Endothelial cell of hepatic sinusoid (primary cell): ENCODE measurements around the gene CHURC1.

Experiments
- in situ Hi-C: cut with HindIII; loops from 2 replicates; pipeline ENCODE4 v1.10.0; 2017; ENCODE audit warnings: low sequenced_read_pairs

CHURC1 gene

GRCh38 chr14:64937821-64938193, 23.6 kb downstream of the CHURC1 start:
- in situ Hi-C loops: no loop called here

DNA sequence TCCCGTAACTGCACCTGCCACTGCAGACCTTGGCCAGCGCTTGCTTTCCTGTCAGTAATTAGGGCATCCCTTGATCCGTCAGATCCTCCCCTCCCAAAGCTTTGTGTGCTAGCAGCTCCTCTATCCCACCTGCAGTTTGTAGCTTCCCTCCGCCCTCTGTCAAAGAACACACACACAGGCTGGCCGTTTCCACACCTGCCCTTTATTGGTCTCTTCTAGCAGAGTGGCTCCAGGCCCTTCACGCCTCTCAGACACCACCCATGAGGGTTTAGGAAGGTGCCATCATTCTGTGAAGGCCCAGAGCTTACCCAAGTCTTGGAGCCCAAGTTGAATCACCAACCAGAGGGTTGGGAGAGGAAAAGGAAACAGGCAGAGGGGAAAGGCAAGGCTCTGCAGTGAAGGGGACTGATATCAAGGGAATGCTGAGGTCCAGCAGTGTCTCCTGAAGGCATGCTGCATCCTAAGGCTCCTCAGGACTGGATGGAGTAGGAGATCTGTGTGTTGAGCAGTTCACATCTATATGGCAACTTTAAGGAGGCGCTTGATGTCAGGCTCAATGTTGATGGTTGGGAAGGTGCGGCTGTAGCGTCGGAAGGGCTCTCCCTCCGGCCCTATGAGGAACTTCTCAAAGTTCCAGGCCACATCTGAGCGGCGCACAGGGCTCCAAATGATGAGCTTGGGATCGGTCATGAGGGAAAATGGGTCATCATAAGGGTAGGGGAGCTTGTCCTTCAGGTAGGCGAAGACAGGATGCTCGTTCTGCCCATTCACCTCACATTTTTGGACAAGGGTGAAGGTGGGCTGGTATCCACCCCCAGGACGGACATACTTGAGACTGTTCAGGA, 24.9 kb downstream of the CHURC1 start:
- in situ Hi-C loops: no loop called here

- in situ Hi-C loops: no loop called here
These were observed 25.5 kb downstream of the CHURC1 start for GRCh38 chr14:64939817-64940190.

DNA sequence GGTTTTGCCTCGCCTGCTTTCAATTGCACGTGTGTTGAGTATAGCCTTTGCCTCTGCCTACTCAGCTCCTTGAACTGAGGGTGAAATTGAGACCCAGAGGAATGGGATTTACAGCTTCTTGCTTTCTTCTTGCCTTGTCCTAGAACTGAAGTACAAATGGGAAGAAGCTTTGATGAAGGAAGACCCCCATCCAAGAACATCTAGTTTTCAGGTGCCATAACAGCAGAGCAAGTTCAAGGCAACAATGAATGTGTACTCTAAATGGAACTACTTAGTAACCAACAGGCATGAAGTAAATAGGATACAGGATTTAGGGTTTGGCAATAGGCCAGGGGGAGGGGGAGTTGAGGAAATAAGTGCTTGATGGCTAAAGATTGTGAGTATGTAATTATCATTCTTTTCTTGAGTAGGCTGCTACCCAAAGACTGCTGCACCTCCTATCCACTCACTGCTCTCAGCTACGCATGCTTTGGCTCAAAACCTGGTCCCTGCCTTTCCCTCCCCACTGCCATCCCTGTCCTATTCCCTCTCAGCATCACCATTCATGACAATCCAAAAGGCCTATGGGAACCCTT, 26.2 kb downstream of the CHURC1 start:
- in situ Hi-C loops: no loop called here

DNA sequence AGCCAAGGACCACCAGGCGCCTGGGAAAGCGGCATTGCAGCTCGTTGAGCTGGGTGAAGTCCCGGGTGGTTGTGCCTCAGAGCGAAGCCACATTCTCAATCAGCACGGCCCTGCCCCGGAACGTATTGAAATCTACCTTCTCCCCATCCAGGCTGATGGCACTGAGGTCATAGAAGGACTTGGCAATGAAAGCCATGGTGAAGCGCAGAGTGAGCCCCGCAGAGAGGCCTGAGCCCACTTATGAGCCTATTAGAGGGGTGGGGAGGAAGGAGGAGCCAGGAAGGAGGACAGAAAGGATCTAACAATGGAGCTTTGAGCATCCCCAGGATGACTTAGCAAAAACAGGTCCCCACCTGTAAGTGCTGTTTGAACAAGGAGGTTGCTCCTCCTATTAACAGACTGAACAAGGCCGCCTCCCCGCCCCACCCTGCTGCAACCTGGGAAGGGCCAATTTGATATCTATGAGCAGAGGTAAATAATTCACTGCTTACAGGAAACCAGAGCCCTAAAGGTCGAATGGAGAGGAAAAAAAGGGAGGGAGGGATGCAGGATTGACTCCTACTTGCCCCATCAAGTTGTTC, 28.4 kb downstream of the CHURC1 start, which contains the start of gene GPX2:
GPX2 (minus strand) TSS at position 215 of the 581 bp plus-strand sequence; CDS start at position 196, 19 bp downstream.
- in situ Hi-C loops: no loop called here

DNA sequence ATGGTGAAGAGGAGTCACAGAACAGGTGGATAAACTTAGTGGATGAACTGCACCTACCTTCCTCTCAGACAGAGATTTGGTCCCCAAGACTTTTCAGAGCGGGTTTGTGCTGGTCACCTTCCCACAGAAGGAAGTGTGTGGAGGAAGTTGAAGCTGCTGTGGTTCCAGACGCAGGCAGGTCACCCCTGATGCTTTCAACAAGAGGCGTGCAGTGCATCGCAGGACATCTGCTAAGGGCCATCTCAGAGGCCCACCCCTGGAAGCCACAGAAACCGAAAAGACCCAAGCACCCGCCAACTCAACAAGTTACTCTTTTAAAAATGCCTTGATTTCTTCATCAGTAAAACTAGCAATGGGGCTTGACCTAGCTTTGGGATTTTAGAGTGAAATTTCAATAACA, 29.3 kb downstream of the CHURC1 start:
- in situ Hi-C loops: no loop called here

DNA sequence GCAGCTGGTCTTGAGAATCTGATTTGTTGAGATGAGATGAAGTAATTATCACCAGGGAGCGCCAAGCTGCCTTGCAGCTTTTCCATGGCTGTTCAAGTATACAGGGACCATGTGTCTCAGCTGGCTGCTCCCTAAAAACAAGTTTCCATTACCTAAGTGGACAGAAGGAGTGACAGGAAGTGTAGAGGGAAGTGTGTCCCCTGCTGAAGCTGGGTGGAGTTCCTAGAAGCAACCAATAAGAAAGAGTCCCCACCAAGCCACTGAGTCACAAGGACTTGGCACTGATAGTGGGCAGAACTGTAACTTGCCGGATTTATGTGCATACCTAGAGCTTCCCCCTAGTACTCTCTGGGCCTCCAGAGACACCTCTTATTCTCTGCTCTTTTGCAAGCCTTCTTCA, 29.8 kb downstream of the CHURC1 start:
- in situ Hi-C loops: no loop called here

DNA sequence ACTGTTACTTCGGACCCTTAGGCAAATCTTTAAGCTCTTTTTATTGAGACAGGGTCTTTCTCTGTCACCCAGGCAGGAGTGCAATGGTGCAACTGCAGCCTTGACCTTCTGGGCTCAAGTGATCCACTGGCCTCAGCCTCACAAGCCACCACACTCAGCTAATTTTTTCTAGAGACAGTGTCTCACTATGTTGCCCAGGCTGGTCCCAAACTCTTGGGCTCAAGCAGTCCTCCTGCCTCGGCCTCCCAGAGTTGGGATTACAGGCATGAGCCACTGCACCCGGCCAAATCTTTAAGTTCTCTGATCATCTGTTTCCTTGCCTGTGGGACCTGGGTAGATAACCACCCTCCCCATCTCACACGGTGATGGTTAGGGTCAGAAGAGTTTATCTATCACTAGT, 30.6 kb downstream of the CHURC1 start:
- in situ Hi-C loops: no loop called here

GRCh38 chr14:64945431-64946178, 31.4 kb downstream of the CHURC1 start:
- in situ Hi-C loops: no loop called here

GRCh38 chr14:64946310-64947045, 32.2 kb downstream of the CHURC1 start:
- in situ Hi-C loops: no loop called here

- in situ Hi-C loops: no loop called here
These were observed 33.7 kb downstream of the CHURC1 start for GRCh38 chr14:64947710-64948611.

DNA sequence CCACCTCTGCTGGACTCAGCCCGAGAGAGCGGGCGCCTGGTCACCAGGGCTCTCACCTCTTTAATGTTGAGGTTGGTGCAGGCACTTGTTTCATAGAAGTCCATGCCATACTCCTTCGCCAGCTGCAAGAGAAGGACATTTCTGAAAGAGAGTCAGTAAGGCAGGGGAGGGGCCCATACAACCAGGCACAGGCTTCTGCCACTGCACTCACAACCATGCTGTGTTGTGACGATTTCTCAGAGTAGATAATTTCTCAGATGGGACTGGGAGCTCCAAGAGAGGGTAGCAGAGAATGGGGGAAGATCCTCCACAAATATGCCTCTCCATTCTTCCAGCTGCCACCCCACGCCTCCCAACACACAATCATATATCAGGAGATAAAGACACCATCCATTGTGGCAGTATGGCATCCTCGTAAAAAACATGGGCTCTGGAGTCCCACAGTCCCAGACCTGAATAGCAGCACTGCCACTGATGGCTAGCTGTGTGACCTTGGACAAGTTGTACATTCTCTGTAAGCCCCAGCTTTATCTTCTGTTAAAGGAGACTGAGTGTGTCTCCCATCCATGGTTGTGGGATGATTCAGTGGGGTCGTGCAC, 34.5 kb downstream of the CHURC1 start:
- in situ Hi-C loops: no loop called here

DNA sequence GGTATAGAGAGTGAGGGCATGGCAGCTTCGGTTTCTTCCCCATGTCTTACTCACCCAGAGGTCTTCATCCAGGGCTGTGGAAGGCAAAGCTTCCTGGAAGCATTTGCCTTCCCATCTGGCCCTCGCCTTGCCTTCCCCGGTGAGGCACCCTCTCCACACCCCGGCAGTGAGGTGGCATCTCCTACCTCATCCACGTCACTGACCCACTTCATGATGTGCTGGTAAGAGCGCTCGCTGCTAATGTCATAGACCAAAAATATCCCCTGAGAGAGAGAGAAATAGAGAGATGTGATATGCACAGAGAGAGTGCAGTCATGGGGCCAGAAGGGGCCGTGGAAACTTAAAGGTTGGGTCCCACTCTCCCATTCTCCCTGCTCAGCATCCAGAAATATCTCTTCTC, 36.6 kb downstream of the CHURC1 start:
- in situ Hi-C loops: loop anchor here (10.0 kb wide), 1 partner anchor 94 kb away; no protein-coding TSS in a partner anchor

DNA sequence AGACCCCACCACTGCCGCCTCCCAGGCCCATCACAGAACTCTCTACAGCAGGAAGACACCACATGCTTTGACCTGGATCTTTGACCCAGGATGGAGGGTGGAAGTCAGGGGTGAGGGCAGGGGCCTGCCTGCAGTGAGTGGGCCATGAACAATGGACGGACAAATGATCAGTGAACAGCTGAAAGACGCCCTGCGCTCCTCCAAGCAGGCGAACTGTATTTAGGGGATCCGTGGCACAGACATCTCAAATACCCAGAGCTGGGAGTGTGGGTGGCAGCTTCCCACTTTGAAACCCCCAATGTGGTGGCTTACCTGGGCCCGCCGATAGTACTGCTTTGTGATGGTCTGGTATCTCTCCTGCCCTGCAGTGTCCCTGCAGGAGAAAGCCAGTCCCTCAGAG, 37.0 kb downstream of the CHURC1 start:
- in situ Hi-C loops: loop anchor here (10.0 kb wide), 1 partner anchor 94 kb away; no protein-coding TSS in a partner anchor

DNA sequence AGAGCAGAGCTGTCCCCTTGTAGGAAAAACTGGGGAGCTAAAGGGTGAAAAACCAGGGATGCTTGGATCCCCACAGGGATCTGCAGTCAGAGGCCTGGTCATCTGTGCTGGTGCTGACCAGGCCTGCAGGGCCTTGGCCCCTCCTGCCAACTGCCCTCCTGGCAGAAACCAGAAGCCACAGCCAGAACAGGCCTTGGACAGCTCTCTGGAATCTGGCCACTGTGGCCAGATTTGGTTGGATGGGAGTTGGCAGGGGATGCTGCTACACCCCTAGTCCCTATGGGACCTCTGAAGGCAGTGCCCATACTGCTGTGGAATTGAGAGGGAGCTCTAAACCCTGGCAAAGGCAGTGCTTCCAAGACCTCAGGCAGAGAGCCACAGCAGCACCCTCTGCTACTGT, 37.5 kb downstream of the CHURC1 start:
- in situ Hi-C loops: loop anchor here (10.0 kb wide), 1 partner anchor 93 kb away; no protein-coding TSS in a partner anchor

DNA sequence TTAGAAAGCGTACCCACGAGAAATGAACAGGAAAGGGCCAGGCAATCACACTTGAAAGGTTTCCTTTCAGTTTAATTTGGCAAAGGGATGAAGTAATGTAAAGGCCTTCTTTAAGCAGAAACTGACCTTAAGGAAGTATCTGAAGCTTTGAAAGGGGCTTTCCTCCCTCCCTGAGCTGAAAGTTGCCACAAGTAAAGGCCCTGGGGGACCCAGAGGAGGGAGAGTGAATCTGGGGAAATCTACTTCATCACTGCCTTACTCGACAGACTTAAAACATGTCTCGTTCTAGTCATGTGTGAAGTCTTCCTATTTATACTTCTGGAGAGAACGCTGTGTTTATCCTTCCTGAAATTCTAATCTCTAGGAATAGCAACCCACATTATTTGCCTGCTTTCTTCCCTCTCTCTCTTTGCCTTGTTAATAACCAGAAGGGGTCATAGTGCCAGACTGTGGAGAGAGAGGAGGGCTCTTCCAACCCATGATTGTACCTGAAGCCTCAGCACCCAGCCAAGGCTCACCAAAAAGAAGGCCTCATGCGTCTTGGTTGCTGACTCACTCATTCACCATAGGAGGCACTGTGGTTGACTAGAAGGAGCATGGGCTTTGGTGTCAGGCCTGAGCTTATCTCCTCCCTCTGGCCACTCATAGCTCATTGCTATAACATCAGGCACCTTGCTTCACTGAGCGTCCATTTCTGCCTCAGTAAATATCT, 38.5 kb downstream of the CHURC1 start:
- in situ Hi-C loops: loop anchor here (10.0 kb wide), 1 partner anchor 92 kb away; no protein-coding TSS in a partner anchor

DNA sequence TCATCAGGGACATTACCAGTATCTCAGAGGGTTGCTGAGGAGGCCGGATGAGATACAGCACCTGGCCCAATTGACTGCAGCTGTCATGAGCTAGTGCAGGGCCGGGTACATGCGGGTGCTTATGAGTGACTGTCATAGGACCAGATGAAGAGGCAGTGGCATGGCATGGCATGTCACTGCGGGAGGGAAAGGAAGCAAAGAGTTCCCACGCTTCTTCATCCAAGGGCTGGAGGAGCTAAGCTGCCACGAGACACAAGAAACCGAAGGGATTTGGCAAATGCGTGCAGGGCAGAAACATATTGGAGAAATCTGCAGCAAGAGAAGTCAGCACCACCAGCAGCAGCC, 39.0 kb downstream of the CHURC1 start:
- in situ Hi-C loops: loop anchor here (10.0 kb wide), 1 partner anchor 92 kb away; no protein-coding TSS in a partner anchor

DNA sequence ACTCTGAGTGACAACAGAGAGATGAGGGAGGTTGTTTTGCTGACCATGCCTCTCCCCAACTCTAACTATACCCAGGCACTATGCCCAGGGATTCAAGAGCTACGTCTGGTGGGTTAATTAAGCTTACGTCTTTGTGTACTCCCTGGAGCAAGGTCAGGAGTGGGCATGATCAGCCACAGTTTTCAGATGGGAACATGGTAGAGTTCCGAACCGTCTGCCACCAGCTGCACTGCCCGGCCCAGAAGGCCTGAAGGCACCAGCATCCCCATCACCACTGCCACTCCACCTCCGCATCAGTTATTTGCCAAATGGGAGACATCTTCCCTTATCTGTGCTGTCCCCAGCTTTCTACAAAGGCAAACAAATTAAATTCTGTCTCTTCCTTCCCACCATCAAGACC, 39.4 kb downstream of the CHURC1 start:
- in situ Hi-C loops: loop anchor here (10.0 kb wide), 1 partner anchor 91 kb away; no protein-coding TSS in a partner anchor
